ENCODE data around the gene COPS3. TPM values are rescaled to one million over a fixed set of nuclear protein-coding genes. Genes with fewer than 3 reads are reported as not detected.

COPS3 gene
- total RNA-seq, 1 donor from 2014 or later, result 107 TPM

DNA sequence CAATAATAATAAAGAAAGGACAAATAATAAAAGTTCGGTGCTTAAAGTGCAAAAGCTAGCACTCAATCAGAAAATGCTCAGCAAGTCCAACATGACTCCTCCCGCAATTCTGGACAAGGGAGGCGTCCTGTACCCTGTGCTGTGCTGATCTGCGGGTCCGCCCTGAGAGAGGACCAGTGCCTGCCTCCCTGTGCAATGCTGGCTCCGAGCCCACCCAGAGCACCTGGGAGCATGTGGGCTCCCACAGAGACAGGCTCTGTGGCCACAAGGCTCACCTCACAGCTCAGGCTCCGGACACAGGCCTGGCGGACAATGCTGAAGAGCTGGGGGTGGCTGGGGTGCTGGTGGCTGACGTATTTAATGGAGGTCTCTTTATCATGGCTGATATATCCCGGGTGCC, 55.1 kb downstream of the COPS3 start:
- TF ChIP-seq, protein P1, sequence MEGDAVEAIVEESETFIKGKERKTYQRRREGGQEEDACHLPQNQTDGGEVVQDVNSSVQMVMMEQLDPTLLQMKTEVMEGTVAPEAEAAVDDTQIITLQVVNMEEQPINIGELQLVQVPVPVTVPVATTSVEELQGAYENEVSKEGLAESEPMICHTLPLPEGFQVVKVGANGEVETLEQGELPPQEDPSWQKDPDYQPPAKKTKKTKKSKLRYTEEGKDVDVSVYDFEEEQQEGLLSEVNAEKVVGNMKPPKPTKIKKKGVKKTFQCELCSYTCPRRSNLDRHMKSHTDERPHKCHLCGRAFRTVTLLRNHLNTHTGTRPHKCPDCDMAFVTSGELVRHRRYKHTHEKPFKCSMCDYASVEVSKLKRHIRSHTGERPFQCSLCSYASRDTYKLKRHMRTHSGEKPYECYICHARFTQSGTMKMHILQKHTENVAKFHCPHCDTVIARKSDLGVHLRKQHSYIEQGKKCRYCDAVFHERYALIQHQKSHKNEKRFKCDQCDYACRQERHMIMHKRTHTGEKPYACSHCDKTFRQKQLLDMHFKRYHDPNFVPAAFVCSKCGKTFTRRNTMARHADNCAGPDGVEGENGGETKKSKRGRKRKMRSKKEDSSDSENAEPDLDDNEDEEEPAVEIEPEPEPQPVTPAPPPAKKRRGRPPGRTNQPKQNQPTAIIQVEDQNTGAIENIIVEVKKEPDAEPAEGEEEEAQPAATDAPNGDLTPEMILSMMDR (conservative IDR thresholded peaks at IDR 0.05), result no peak
- H3K36me3 Mint-ChIP-seq (ENCODE audit: low read depth), result peaks cover 8% of the 10 kb centered on the region
- H3K4me3 Mint-ChIP-seq, result no peak overlapping the region
- H3K27me3 Mint-ChIP-seq (ENCODE audit: low read depth), result no peaks in the 10 kb centered on the region
- H3K9me3 Mint-ChIP-seq, result no peaks in the 10 kb centered on the region
- no peak overlapping the region for H3K27ac Mint-ChIP-seq (ENCODE audit: unreplicated experiment)
- H3K4me1 Mint-ChIP-seq, result no peaks in the 10 kb centered on the region
- DNase-seq (ENCODE audit: low read depth, low spot score), result no peak

DNA sequence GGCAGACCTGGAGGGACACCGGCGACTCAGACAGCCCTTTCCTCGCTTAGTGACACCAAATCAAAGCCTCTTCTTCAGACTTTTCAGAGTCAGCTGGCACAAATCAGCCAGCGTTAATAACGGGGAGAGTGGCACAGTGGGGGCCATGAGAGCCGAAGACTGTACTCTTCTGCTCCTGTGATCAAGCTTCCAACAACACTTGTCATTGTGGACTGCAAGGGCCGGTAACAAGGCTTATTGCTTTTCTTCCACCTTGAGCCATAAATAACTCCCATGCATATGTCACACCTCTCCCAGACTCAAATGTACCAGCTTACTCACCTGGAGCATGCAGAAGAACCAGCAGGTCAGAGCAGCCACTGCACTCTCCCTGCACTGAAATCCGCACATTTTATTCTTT, 56.9 kb downstream of the COPS3 start:
- H3K4me3 Mint-ChIP-seq, result no peak overlapping the region
- peaks cover 13% of the 10 kb centered on the region for H3K36me3 Mint-ChIP-seq (ENCODE audit: low read depth)
- H3K9me3 Mint-ChIP-seq, result no peaks in the 10 kb centered on the region
- TF ChIP-seq, protein P1 (conservative IDR thresholded peaks at IDR 0.05), result no peak
- DNase-seq (ENCODE audit: low read depth, low spot score), result no peak
- no peak overlapping the region for H3K27ac Mint-ChIP-seq (ENCODE audit: unreplicated experiment)
- H3K27me3 Mint-ChIP-seq (ENCODE audit: low read depth), result no peaks in the 10 kb centered on the region
- no peaks in the 10 kb centered on the region for H3K4me1 Mint-ChIP-seq

DNA sequence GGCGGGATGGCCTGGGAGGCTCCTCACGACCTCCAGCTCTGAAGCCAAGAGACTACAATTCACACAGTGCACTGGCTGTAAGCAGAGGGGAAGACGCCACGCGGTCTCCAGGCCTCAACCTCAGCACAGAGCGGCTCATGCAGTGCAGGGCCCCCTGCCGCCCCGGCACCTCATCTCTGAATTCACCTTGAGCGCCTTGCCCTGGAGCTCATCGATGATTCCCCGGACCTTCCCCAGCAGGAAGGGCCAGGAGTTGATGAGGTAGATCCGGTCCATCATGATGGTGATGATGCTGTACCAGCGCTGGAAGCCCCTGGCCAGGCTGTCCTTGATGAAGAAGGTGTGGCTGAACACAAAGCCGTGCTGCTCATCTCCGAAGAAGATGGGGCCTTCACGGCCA, 57.3 kb downstream of the COPS3 start:
- H3K27ac Mint-ChIP-seq (ENCODE audit: unreplicated experiment), result no peak overlapping the region
- H3K4me1 Mint-ChIP-seq, result no peaks in the 10 kb centered on the region
- no peak for DNase-seq (ENCODE audit: low read depth, low spot score)
- TF ChIP-seq, protein P1 (conservative IDR thresholded peaks at IDR 0.05), result no peak
- H3K9me3 Mint-ChIP-seq, result no peaks in the 10 kb centered on the region
- no peak overlapping the region for H3K4me3 Mint-ChIP-seq
- H3K36me3 Mint-ChIP-seq (ENCODE audit: low read depth), result peaks cover 13% of the 10 kb centered on the region
- H3K27me3 Mint-ChIP-seq (ENCODE audit: low read depth), result no peaks in the 10 kb centered on the region

DNA sequence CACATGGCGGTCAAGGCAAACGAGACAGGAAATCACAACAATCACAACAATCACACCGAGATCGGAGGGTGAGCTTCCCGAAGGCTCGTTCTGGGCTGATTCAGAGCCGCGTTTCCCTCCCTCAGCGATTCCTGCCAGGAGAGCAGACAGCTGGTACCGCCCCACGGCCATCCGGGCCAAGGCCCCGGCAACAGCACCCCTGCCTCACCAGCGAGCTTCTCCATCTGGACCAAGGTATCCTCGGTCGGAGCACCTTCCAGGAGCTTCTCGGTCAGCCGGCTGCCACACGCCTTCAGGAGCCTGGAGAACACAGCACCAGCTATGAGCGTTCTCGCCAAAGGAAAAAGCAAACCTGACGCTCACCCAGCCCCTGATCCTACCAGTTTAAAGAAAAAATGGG, 59.7 kb downstream of the COPS3 start:
- H3K27me3 Mint-ChIP-seq (ENCODE audit: low read depth), result no peaks in the 10 kb centered on the region
- H3K27ac Mint-ChIP-seq (ENCODE audit: unreplicated experiment), result no peak overlapping the region
- TF ChIP-seq, protein P1 (conservative IDR thresholded peaks at IDR 0.05), result no peak
- no peaks in the 10 kb centered on the region for H3K4me1 Mint-ChIP-seq
- no peaks in the 10 kb centered on the region for H3K9me3 Mint-ChIP-seq
- H3K4me3 Mint-ChIP-seq, result no peak overlapping the region
- peaks cover 23% of the 10 kb centered on the region for H3K36me3 Mint-ChIP-seq (ENCODE audit: low read depth)
- DNase-seq (ENCODE audit: low read depth, low spot score), result no peak

DNA sequence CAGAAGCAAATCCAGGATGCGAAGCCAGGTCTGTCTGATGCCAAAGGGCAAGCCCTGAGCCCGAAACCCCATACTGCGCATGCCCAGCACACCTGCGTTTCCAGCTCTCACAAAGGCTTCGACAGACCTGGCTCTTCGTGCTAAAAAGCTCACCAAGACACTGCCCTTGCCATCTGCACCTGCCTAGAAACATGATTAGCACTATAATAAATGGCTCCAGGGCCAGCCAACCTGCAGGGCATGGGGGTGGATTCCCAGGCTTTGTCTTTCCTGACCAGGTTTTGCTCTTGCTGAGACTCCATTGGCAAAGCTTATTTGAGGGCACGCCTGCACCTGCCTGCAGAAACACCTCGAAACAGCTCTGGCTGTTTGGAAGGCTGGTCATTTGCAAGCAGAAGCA, 60.5 kb downstream of the COPS3 start:
- H3K9me3 Mint-ChIP-seq, result no peaks in the 10 kb centered on the region
- H3K4me3 Mint-ChIP-seq, result no peak overlapping the region
- peaks cover 23% of the 10 kb centered on the region for H3K36me3 Mint-ChIP-seq (ENCODE audit: low read depth)
- no peak overlapping the region for H3K27ac Mint-ChIP-seq (ENCODE audit: unreplicated experiment)
- TF ChIP-seq, protein P1 (conservative IDR thresholded peaks at IDR 0.05), result no peak
- no peak for DNase-seq (ENCODE audit: low read depth, low spot score)
- no peaks in the 10 kb centered on the region for H3K4me1 Mint-ChIP-seq
- no peaks in the 10 kb centered on the region for H3K27me3 Mint-ChIP-seq (ENCODE audit: low read depth)

DNA sequence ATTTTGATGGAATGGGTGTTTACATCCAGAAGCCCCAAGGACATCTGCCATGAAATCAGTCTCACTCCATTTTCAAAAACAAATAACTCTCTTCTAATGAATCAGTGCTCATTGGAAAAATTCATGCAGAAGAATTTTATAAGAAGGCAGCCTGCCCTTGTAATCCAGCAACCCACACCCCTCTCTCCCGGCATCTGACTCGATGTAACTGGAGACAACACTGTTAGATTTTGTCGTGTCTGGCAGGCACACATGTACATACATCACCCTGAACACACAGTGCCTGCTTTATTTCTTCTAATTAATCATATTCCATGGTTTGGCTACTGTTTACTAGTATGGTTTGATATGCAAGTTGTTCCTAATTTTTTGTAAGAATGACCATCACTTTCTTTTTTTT, 63.1 kb downstream of the COPS3 start:
- peaks cover 18% of the 10 kb centered on the region for H3K36me3 Mint-ChIP-seq (ENCODE audit: low read depth)
- H3K27me3 Mint-ChIP-seq (ENCODE audit: low read depth), result no peaks in the 10 kb centered on the region
- no peak overlapping the region for H3K4me3 Mint-ChIP-seq
- TF ChIP-seq, protein P1 (conservative IDR thresholded peaks at IDR 0.05), result no peak
- H3K9me3 Mint-ChIP-seq, result no peaks in the 10 kb centered on the region
- H3K4me1 Mint-ChIP-seq, result no peaks in the 10 kb centered on the region
- no peak overlapping the region for H3K27ac Mint-ChIP-seq (ENCODE audit: unreplicated experiment)
- DNase-seq (ENCODE audit: low read depth, low spot score), result no peak
